SK-N-SH (cell line): ENCODE data around the gene HIBADH. TPM values are rescaled to one million over a fixed set of nuclear protein-coding genes. Genes with fewer than 3 reads are reported as not detected.

Experiments used
- CTCF ChIA-PET: fragments of 300-600, 350-600 bp; formaldehyde crosslinking; extraction: SDS; loops from one replicate; lab custom pipeline; 2021; lab: Yijun Ruan, JAX
- POLR2A ChIA-PET: fragments of 350-600 bp; sonication (Branson Sonifier 250); formaldehyde crosslinking; extraction: SDS; loops from one replicate; lab custom pipeline; 2020; ENCODE audit warnings: antibody characterized with exemption, inconsistent platforms; lab: Yijun Ruan, JAX
- DNase-seq: peaks from one replicate; pipeline ENCODE4 v3.0.0; 2012
- H2AFZ ChIP-seq: fragments of 200-600 bp; sonication (generic); 2 replicates; pipeline ENCODE4 v1.8.1; 2016; ENCODE audit warnings: antibody characterized with exemption, mild to moderate bottlenecking, low read depth
- H3F3A ChIP-seq: fragments of 200-600 bp; sonication (generic); replicated peaks from 2 replicates; pipeline ENCODE3; 2016; ENCODE audit warnings: antibody characterized with exemption, mild to moderate bottlenecking; ENCODE audit not compliant: insufficient read depth
- H3K27ac ChIP-seq, 2 experiments: fragments of 200-500 bp in 1 of 2; fragments of 200-600 bp in 1 of 2; sonication (Bioruptor generic) in 1 of 2; sonication (generic), shearing (Covaris generic) in 1 of 2; 2 replicates each; pipeline versions ENCODE4 v1.5.1 to v1.6.1; 2014 to 2016; ENCODE audit warnings: low read depth in 2 of 2, inconsistent platforms in 1 of 2, low read length in 1 of 2, mild to moderate bottlenecking in 1 of 2, mixed read lengths in 1 of 2
- H3K27me3 ChIP-seq: fragments of 200-600 bp; sonication (generic), shearing (Covaris generic); 2 replicates; pipeline ENCODE4 v1.6.1; 2016; ENCODE audit warnings: mixed run types; ENCODE audit not compliant: insufficient read depth
- H3K36me3 ChIP-seq, 2 experiments: fragments of 200-500 bp in 1 of 2; fragments of 200-600 bp in 1 of 2; sonication (Bioruptor generic) in 1 of 2; sonication (generic) in 1 of 2; replicated peaks in 1 of 2; 2 replicates each; pipeline versions ENCODE3 to v1.5.1; 2014 to 2016; ENCODE audit warnings: low read length in 1 of 2, mild to moderate bottlenecking in 1 of 2; ENCODE audit not compliant: insufficient read depth in 2 of 2, control insufficient read depth in 1 of 2
- H3K4me1 ChIP-seq, 2 experiments: fragments of 200-500 bp in 1 of 2; fragments of 200-600 bp in 1 of 2; sonication (Bioruptor generic) in 1 of 2; sonication (generic), shearing (Covaris generic) in 1 of 2; 2 replicates each; pipeline versions ENCODE4 v1.5.1 to v1.6.1; 2014 to 2016; ENCODE audit warnings: low read depth in 1 of 2, low read length in 1 of 2, mixed run types in 1 of 2; ENCODE audit not compliant: insufficient read depth in 2 of 2, control insufficient read depth in 1 of 2
- H3K4me2 ChIP-seq: fragments of 200-600 bp; sonication (generic), shearing (Covaris generic); 2 replicates; pipeline ENCODE4 v1.6.1; 2017; ENCODE audit warnings: mixed run types
- H3K4me3 ChIP-seq, 2 experiments: fragments of 200-500 bp in 1 of 2; fragments of 200-600 bp in 1 of 2; sonication (Bioruptor generic) in 1 of 2; sonication (generic), shearing (Covaris generic) in 1 of 2; 2 replicates each; pipeline versions ENCODE4 v1.5.1 to v1.8.1; 2014 to 2016; ENCODE audit warnings: low read depth in 2 of 2, inconsistent platforms in 1 of 2, low read length in 1 of 2, mild to moderate bottlenecking in 1 of 2, mixed read lengths in 1 of 2, moderate library complexity in 1 of 2
- H3K79me2 ChIP-seq: fragments of 200-600 bp; sonication (generic); 2 replicates; pipeline ENCODE4 v1.8.1; 2017; ENCODE audit warnings: mild to moderate bottlenecking; ENCODE audit not compliant: insufficient read depth
- H3K9ac ChIP-seq: fragments of 200-600 bp; sonication (generic); 2 replicates; pipeline ENCODE4 v1.6.1; 2017; ENCODE audit warnings: mixed run types
- H3K9me2 ChIP-seq: fragments of 200-600 bp; sonication (generic); 2 replicates; pipeline ENCODE4 v1.6.1; 2017; ENCODE audit warnings: mixed run types
- H3K9me3 ChIP-seq: fragments of 200-600 bp; sonication (generic); 2 replicates; pipeline ENCODE4 v1.6.1; 2017; ENCODE audit warnings: mixed run types, mild to moderate bottlenecking, moderate library complexity
- H4K20me1 ChIP-seq: fragments of 200-600 bp; sonication (generic); 2 replicates; pipeline ENCODE4 v1.6.1; 2017; ENCODE audit warnings: mild to moderate bottlenecking, mixed run types; ENCODE audit not compliant: insufficient read depth
- EZH2phosphoT487 ChIP-seq: fragments of 200-600 bp; sonication (generic); IDR thresholded peaks from 2 replicates; pipeline ENCODE4 v1.6.1; 2017; ENCODE audit warnings: low read depth, mixed run types, mild to moderate bottlenecking, antibody characterized with exemption, moderate library complexity, borderline replicate concordance
- FOSL2 ChIP-seq: IDR thresholded peaks from 2 replicates; pipeline ENCODE4 v1.4.0; 2012; ENCODE audit warnings: low read depth, mild to moderate bottlenecking, moderate library complexity, borderline replicate concordance
- GABPA ChIP-seq: IDR thresholded peaks from 2 replicates; pipeline ENCODE4 v1.4.0; 2012; ENCODE audit warnings: low read depth, mild to moderate bottlenecking
- GATA2 ChIP-seq: sonication (generic); formaldehyde crosslinking; IDR thresholded peaks from 2 replicates; pipeline ENCODE4 v1.5.0; 2020; ENCODE audit warnings: mild to moderate bottlenecking, missing genetic modification reagents
- MEF2A ChIP-seq: IDR thresholded peaks from 2 replicates; pipeline ENCODE4 v1.4.0; 2012; ENCODE audit warnings: low read depth, borderline replicate concordance
- REST ChIP-seq: IDR thresholded peaks from 2 replicates; pipeline ENCODE4 v1.6.1; 2012; ENCODE audit warnings: mild to moderate bottlenecking, low read depth, low read length, moderate library complexity
- RFX5 ChIP-seq: IDR thresholded peaks from 2 replicates; pipeline ENCODE4 v1.6.1; 2012; ENCODE audit warnings: mild to moderate bottlenecking, improper control_type of control experiment, low read length
- RXRA ChIP-seq: IDR thresholded peaks from 2 replicates; pipeline ENCODE4 v1.4.0; 2012; ENCODE audit warnings: low read depth, mild to moderate bottlenecking, borderline replicate concordance
- USF1 ChIP-seq: IDR thresholded peaks from 2 replicates; pipeline ENCODE4 v1.4.0; 2012; ENCODE audit warnings: low read depth, borderline replicate concordance
- YY1 ChIP-seq: IDR thresholded peaks from 2 replicates; pipeline ENCODE4 v1.4.0; 2012; ENCODE audit warnings: low read depth, mild to moderate bottlenecking
- WGBS: methylation state at CpG from one replicate; pipeline ENCODE4 v1.1.6; 2017; ENCODE audit warnings: low lambda C conversion rate; 5-methylcytosine and 5-hydroxymethylcytosine counted together
- polyA plus RNA-seq, 3 experiments: library from polyadenylated mRNA; depleted of rRNA; stranded (reverse); fragments of >200 nt; gene quantifications; 2 replicates each; pipeline ENCODE4 v1.2.3, GENCODE V29; 2012

HIBADH gene
- polyA plus RNA-seq, 1 of the 3 experiments (the other 2 are of a cell fraction) = 71.8 TPM

- POLR2A ChIA-PET = no interaction called here
- no peak overlapping the region for H3K4me3 ChIP-seq
- 75% methylated on average over 3 of the region's 3 CpGs for WGBS
- H3K9ac ChIP-seq = no peak overlapping the region
- no peak for DNase-seq
- no peak overlapping the region for H3K27ac ChIP-seq
- H3K36me3 ChIP-seq = no peaks in the 10 kb centered on the region
- no peaks in the 10 kb centered on the region for H3K9me3 ChIP-seq
- no peaks in the 10 kb centered on the region for H3K9me2 ChIP-seq
- H3F3A ChIP-seq = no peaks in the 10 kb centered on the region
- peak overlapping the region; percentile 61 for H2AFZ ChIP-seq
- no peaks in the 10 kb centered on the region for H3K79me2 ChIP-seq
- H3K4me2 ChIP-seq = no peak overlapping the region
- no peaks in the 10 kb centered on the region for H3K27me3 ChIP-seq
- CTCF ChIA-PET = interaction anchor here (0.7 kb wide), 2 partner anchors 222 to 322 kb away, joined by 3 read pairs; no protein-coding TSS in a partner anchor
- TF ChIP-seq USF1 (no peak), FOSL2 (peak; percentile 32; the same call in 1 of the 2 replicates)
- TF ChIP-seq, all 33 proteins: peak for 1
- Histone ChIP-seq H4K20me1 (no peaks in the 10 kb centered on the region), H3K4me1 (peaks cover 0 to 2% of the 10 kb centered on the region in 2 experiments; a peak in 1 of 4 replicates)
Measured at GRCh38 chr7:27697861-27698430, 35.3 kb upstream of the HIBADH start.

GRCh38 chr7:27695096-27695495 lies 32.4 kb upstream of the HIBADH start:
- CTCF ChIA-PET = interaction anchor here (1.0 to 1.9 kb wide), 2 partner anchors 10 to 12 kb away, joined by 3 to 7 read pairs; no protein-coding TSS in a partner anchor
- 86% methylated on average over 4 of the region's 4 CpGs for WGBS

More at GRCh38 chr7:27695096-27695495, 32.4 kb upstream of the HIBADH start:
- H3K9me2 ChIP-seq = no peaks in the 10 kb centered on the region
- H3K27me3 ChIP-seq = no peaks in the 10 kb centered on the region
- no peak overlapping the region for H3K27ac ChIP-seq
- no peak for DNase-seq
- H3K4me2 ChIP-seq = no peak overlapping the region
- H3K79me2 ChIP-seq = no peaks in the 10 kb centered on the region
- TF ChIP-seq RXRA = no peak
- no peak for TF ChIP-seq YY1
- no peak for TF ChIP-seq RFX5
- no peak for TF ChIP-seq MEF2A
- TF ChIP-seq GATA2 (CRISPR knock-in tag) = no peak
- no peak for TF ChIP-seq EZH2phosphoT487
- TF ChIP-seq GABPA = no peak
- no peak for TF ChIP-seq REST
- H3K9ac ChIP-seq = no peak overlapping the region
- no peak overlapping the region for H3K4me3 ChIP-seq
- no peaks in the 10 kb centered on the region for H3F3A ChIP-seq
- no peak overlapping the region for H2AFZ ChIP-seq
- POLR2A ChIA-PET = no interaction called here
- peaks cover 0 to 6% of the 10 kb centered on the region in 2 experiments; a peak in 2 of 4 replicates for H3K4me1 ChIP-seq
- H4K20me1 ChIP-seq = no peaks in the 10 kb centered on the region
- no peaks in the 10 kb centered on the region for H3K36me3 ChIP-seq
- H3K9me3 ChIP-seq = no peaks in the 10 kb centered on the region
